Mesodermal cell (in vitro differentiated cells): ENCODE data around the gene ETS1.

Experiments
- H3K27ac ChIP-seq: 2 replicates; pipeline ENCODE4 v1.7.0; 2013; ENCODE audit warnings: mild to moderate bottlenecking, low read depth, low read length, moderate library complexity; ENCODE audit not compliant: severe bottlenecking
- H3K36me3 ChIP-seq: 2 replicates; pipeline ENCODE4 v1.7.1; 2013; ENCODE audit warnings: mild to moderate bottlenecking, low read length, moderate library complexity; ENCODE audit not compliant: control insufficient read depth, insufficient read depth
- H3K4me1 ChIP-seq: one replicate; pipeline ENCODE4 v1.7.1; 2013; ENCODE audit warnings: mild to moderate bottlenecking, low read length; ENCODE audit not compliant: insufficient read depth, control insufficient read depth, poor library complexity, severe bottlenecking
- H3K4me3 ChIP-seq: 2 replicates; pipeline ENCODE4 v1.7.0; 2013; ENCODE audit warnings: low read length, control low read depth, mild to moderate bottlenecking; ENCODE audit not compliant: insufficient read depth, poor library complexity, severe bottlenecking; ENCODE audit errors: extremely low read depth
- H3K9me3 ChIP-seq: 2 replicates; pipeline ENCODE4 v1.7.1; 2013; ENCODE audit warnings: mild to moderate bottlenecking, low read length, moderate library complexity; ENCODE audit not compliant: control insufficient read depth
- WGBS, 2 experiments: methylation state at CpG; one replicate each; pipeline ENCODE4 v1.1.5; 2013; ENCODE audit warnings: missing lambda C conversion rate in 2 of 2; ENCODE audit not compliant: insufficient coverage in 2 of 2; 5-methylcytosine and 5-hydroxymethylcytosine counted together

ETS1 gene

GRCh38 chr11:128412847-128413791, 174.2 kb downstream of the ETS1 start:
- 100% methylated on average over 1 to 2 of the region's 4 CpGs for WGBS, 2 experiments
- Histone ChIP-seq H3K4me1 (peaks cover 13% of the 10 kb centered on the region), H3K9me3 (no peaks in the 10 kb centered on the region), H3K27ac (no peak overlapping the region), H3K36me3 (no peaks in the 10 kb centered on the region), H3K4me3 (no peak overlapping the region)

DNA sequence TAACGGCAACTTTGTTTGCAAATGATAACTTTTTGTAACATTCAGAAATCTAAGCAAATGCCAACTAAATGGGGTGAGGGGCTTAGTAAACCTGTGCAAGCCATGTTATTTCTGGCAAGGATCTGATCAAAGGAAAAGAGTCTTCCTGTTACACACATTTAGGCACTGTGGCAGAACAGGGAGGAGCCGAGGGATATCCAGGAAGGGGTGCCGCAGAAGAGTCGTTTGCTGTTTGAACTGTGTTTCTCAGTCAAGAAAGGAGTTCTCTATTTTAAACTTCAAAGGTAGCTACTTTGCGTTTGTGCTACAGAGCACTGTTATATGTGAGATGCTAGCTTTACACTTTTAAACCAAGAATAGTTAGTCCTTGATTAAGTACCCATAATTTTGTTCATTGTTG, 175.5 kb downstream of the ETS1 start:
- Histone ChIP-seq H3K36me3 (no peaks in the 10 kb centered on the region), H3K27ac (no peak overlapping the region), H3K9me3 (no peaks in the 10 kb centered on the region), H3K4me3 (no peak overlapping the region), H3K4me1 (peaks cover 18% of the 10 kb centered on the region)
- 82 to 83% methylated on average over 2 to 3 of the region's 5 CpGs for WGBS, 2 experiments

DNA sequence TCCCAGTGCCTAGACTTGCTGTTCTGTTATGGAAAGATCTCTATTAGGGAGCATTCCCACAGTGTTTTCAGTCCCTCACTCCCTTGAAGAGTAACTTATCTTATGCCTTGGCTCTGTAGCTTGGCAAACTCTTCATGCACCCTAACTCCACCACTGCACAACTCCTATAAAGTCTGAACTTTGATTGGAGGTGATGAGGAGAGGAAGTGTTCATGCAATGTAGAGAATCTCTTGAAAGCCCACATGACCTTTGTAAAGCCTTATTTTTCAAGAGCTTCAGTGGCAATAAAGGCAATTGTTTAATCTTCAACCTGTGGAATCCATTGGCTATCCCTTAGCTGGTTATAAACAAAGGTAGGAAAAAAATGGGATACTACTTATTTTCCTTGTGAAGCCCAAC, 176.2 kb downstream of the ETS1 start:
- Histone ChIP-seq H3K4me1 (peaks cover 18% of the 10 kb centered on the region), H3K27ac (no peak overlapping the region), H3K9me3 (no peaks in the 10 kb centered on the region)

GRCh38 chr11:128409476-128409875, 177.9 kb downstream of the ETS1 start:
- WGBS, 2 experiments, result no CpG with 5 or more reads among the region's 2 CpGs
- Histone ChIP-seq H3K4me1 (peaks cover 18% of the 10 kb centered on the region), H3K9me3 (no peaks in the 10 kb centered on the region), H3K27ac (no peak overlapping the region), H3K4me3 (no peak overlapping the region), H3K36me3 (no peaks in the 10 kb centered on the region)

More for the DNA sequence above, 176.2 kb downstream of the ETS1 start:
- Histone ChIP-seq H3K36me3 (no peaks in the 10 kb centered on the region), H3K4me3 (no peak overlapping the region)
